Measurements from ENCODE around the gene OSBPL6. TPM values are rescaled to one million over a fixed set of nuclear protein-coding genes. Genes with fewer than 3 reads are reported as not detected.
"Not testable (repeated sequence)": the region's sequence is repeated elsewhere in the genome, so short reads cannot be mapped to it uniquely, and the experiment has no call there.

OSBPL6 gene
- total RNA-seq, 1 experiment from 2014 or later: 18.3 TPM

- no peak for DNase-seq (ENCODE audit: low read depth)
These were observed 200.5 kb downstream of the OSBPL6 start for GRCh38 chr2:178394859-178395258.

GRCh38 chr2:178395295-178395694, 201.0 kb downstream of the OSBPL6 start:
- no peak for DNase-seq (ENCODE audit: low read depth)

GRCh38 chr2:178395941-178396570, 201.7 kb downstream of the OSBPL6 start:
- no peak for DNase-seq (ENCODE audit: low read depth)

- peak; percentile 47 for DNase-seq (ENCODE audit: low read depth)
These were observed 202.8 kb downstream of the OSBPL6 start for GRCh38 chr2:178397002-178397605.

- DNase-seq (ENCODE audit: low read depth): no peak
These were observed 207.7 kb downstream of the OSBPL6 start for GRCh38 chr2:178401994-178402437.

- no peak for DNase-seq (ENCODE audit: low read depth)
These were observed 209.5 kb downstream of the OSBPL6 start for GRCh38 chr2:178403671-178404306.

- peak; percentile 91 for DNase-seq (ENCODE audit: low read depth)
These were observed 210.1 kb downstream of the OSBPL6 start for GRCh38 chr2:178404368-178404767.

GRCh38 chr2:178409261-178409660, 214.9 kb downstream of the OSBPL6 start:
- DNase-seq (ENCODE audit: low read depth): no peak

GRCh38 chr2:178412047-178412446, 217.7 kb downstream of the OSBPL6 start:
- no peak for DNase-seq (ENCODE audit: low read depth)

- DNase-seq (ENCODE audit: low read depth): not testable (repeated sequence)
These were observed 218.1 kb downstream of the OSBPL6 start for GRCh38 chr2:178412453-178412852.

GRCh38 chr2:178413472-178414265, 219.4 kb downstream of the OSBPL6 start:
- DNase-seq (ENCODE audit: low read depth): peak; percentile 82

- peak; percentile 95 for DNase-seq (ENCODE audit: low read depth)
These were observed 220.2 kb downstream of the OSBPL6 start for GRCh38 chr2:178414266-178415247.

GRCh38 chr2:178415979-178416378, 221.7 kb downstream of the OSBPL6 start:
- no peak for DNase-seq (ENCODE audit: low read depth)

- no peak for DNase-seq (ENCODE audit: low read depth)
These were observed 223.6 kb downstream of the OSBPL6 start for GRCh38 chr2:178417916-178418315.

- no peak for DNase-seq (ENCODE audit: low read depth)
These were observed 224.1 kb downstream of the OSBPL6 start for GRCh38 chr2:178418426-178418825.

- no peak for DNase-seq (ENCODE audit: low read depth)
These were observed 224.8 kb downstream of the OSBPL6 start for GRCh38 chr2:178419123-178419522.

- no peak for DNase-seq (ENCODE audit: low read depth)
These were observed 226.2 kb downstream of the OSBPL6 start for GRCh38 chr2:178420463-178420999.

GRCh38 chr2:178422097-178422496, 227.8 kb downstream of the OSBPL6 start:
- DNase-seq (ENCODE audit: low read depth): no peak

GRCh38 chr2:178423746-178424145, 229.4 kb downstream of the OSBPL6 start:
- not testable (repeated sequence) for DNase-seq (ENCODE audit: low read depth)

GRCh38 chr2:178425255-178425827, 231.0 kb downstream of the OSBPL6 start:
- no peak for DNase-seq (ENCODE audit: low read depth)
